NCI-H2171 (cell line): ENCODE data around the gene PPP1R14C.
A peak's percentile ranks its signal among the peaks of the same experiment; 100 is the strongest.

Experiments used
- DNase-seq: peaks from one replicate; lab custom pipeline; 2025; lab: John Stamatoyannopoulos, UW

Gene PPP1R14C

DNA sequence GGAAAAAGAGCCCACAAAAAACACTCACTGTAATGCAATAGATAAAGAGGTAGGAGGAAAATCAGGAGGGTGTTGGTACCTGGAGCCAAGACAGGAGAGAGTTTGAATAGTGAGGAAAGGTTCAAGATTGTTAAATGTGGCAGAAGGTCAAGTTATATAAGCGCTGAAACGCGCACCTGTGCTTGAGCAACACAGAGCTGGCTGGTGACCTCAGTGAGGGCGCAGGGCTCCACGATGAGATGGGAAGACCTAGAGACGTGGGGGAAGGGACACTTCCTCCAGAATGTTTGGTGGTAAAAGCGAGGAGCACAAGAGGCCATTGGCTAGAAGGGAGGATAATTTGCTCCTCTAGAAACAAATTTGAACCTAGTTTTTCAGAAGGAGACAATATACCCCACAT, 4.2 kb upstream of the PPP1R14C start:
- no peak for DNase-seq

DNA sequence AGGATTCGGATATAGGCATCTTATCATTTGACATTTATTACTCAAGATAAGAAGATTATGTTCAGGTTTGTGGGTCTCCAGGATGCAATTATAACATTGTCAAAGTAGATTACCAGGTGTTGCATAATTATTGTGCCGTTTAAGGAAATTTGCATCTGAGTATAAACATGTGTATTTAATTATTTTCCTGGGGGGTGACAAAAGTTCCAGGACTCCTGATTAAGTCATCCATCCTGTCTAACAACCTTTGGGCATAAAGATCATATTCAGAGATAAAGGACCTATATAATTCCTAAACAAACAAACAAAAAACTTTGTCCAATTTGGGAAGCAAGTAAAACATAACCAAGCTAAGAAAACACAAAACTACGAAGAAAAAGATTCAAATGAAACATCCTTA, 3.3 kb upstream of the PPP1R14C start:
- DNase-seq = no peak

- no peak for DNase-seq
Observed at GRCh38 chr6:150140236-150140969, 2.4 kb upstream of the PPP1R14C start.

- DNase-seq = no peak
Observed at GRCh38 chr6:150142097-150142669, 661 bp upstream of the PPP1R14C start.

DNA sequence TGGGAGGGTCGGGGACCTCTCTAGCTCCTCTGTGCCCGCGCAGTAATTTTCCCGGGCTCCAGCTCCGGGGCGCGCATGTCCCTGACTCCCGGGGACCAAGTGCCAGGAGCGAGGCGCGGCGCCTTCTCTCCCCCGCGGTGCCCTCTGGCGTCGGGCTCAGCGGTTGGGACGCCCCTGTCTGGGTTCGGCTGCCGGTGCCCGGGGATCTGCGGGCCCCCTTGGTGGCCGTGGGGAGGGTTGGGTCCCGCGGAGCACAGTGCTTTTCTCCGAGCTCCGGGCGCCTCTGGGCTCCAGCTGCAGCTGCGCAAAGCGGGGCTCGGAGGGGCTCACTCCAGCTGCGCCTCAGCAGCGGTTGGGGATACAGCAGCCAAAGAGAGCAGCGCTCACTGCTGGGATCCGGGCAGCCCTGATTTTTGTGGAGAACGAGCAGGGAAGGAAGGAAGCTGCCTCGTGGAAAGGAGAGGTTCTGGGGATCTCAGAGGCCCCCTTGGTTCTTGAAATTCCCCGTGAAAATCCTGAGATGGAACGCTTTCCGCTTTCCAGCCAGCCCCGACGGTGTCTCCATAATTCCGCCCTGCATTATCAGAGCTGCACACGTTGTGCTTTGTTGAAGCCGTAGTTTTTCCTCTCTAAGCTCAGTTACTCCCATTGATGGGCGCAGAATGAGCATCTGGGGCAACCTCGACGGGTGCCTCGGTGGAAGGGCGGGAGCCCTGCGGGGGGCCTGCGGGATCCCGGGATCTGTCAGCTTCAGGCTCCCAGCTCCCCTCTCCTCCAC, 861 bp downstream of the PPP1R14C start:
- DNase-seq = peak; percentile 7

- DNase-seq = no peak
Observed at GRCh38 chr6:150144294-150144868, 1.5 kb downstream of the PPP1R14C start.

DNA sequence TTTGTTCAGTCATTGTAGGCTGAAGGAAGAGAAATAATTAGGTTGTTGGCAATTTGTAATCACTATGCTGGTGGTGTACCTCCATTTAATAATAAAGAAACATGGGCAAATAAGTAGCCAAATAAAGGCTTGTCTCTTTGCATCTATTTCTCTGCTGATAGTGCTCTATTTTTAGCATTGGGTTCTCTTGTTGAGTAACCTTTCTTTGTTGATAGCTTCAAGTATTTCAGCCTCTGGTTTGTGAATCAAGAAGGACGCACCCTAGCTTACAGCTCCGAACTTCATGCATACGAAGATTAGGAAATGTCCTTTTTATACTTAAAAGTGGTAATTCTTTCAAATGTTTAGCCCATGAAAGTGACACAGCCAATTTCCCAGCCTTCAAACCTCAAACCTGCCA, 2.6 kb downstream of the PPP1R14C start:
- DNase-seq = no peak

DNA sequence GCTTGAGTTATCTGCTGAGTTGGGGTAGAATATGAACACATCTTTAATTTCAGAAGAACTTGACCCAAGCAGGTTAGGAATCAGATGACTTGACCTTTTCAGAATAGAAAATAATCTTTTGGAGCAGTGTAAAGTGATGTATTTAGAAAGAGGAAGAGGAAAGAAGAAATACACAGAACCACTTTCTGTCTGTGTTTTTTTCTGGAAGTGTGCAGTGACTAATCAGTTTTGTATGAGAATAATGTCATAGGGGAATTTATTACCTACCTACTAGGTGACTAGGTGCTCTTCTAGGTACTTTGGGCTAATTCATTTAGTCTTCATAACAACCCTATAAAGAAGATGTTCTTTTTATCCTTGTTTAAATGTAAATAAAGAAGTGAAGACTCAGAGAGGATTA, 3.0 kb downstream of the PPP1R14C start:
- no peak for DNase-seq

GRCh38 chr6:150146436-150146835, 3.6 kb downstream of the PPP1R14C start:
- no peak for DNase-seq

DNA sequence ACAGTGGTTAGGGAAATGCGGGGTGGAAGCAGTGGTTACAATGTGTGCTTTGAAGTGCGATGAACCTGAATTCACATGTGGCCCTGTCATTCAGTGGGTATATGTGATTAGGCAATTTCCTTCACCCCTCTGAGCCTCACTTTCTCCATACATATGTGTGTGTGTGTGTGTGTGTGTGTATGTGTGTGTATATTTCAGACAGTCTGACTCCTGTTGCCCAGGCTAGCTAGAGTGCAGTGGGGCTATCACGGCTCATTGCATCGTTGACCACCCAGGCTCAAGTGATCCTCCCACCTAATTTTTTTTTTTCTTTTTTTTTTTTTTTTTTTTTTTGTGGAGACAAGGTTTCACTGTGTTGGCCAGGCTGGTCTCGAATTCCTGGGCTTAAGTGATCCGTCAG, 6.3 kb downstream of the PPP1R14C start:
- DNase-seq = no peak

GRCh38 chr6:150150458-150150820, 7.6 kb downstream of the PPP1R14C start:
- no peak for DNase-seq

DNA sequence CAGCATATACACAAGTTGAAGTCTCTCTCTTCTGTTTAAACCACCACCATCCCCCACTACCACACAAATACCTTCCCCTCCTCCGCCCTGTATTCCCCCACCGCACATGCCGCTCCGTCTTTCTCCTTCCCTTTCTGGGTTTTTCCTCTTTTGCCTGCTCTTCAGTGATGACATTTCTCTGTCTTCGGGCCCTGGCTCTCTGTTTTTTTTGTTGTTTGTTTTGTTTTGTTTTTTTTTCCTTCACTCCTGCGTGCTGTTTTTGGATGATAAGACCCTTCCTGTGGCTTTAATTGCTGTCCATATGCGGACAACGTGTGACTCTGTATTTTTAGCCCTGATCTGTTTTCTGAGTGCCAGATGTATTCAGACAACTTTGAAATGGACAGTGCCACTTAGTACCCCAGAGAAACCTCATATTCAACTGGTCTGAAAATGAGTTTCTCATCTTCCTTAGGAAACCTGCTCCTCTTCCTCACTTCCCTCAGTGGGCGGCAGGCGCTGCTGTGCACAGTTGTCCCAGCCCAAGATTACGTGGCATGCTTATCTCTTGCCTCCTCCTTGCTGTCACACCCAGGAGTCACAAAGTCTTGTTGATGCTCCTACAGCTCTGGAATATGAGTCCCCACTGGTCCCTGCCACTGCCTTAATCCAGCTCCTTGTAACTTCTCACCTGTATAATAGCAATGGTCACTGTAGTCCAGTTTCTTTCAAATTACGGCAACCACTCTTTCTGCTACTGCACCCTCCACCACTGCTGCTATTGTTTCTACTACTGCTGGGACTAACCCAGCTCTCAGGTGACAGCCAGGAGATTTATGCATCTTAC, 8.2 kb downstream of the PPP1R14C start:
- no peak for DNase-seq

DNA sequence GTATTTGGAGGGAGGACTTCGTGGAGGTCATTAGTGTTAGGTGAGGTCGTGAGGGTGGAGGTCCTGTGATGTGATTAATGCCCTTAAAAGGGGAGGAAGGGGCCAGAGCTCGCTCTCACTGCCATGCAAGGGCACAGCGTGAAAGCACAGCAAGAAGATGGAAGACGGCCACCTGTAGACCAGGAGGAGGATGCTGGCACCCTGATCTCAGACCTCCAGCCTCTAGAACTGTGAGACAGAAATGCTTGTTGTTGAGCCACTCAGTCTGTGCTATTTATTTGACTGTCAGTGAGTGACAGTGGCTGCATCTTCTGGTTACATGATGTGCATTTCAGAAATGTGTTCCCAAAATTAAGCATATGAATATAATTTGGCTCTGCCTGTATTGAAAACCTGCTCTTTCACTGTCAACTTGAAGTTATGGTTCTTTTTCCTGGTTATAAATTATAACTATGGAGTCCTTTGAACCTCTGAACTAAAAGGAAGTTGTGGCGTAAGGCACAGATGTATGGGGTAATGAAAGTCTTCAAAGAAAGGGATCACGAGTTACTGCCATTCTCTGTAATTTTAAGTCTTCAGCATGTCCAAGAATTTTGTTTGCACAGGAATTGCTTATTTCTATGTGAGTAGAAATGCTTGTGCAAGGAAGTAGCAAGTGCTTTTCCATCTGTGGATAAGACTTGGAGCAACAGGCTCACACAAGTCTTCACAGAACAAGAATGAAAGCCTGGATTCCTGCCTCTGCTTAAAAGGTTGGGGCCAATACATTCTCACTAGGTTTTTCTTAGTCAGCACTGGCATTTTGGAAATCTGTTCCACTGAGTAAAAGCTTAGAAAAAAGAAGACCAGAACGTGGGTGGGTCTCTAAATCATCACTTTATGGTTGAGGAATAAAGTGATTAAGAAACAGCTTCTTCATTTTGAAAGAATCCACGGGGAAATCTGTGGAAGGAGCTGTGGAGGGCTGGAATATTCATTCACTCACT, 10.3 kb downstream of the PPP1R14C start:
- no peak for DNase-seq

DNA sequence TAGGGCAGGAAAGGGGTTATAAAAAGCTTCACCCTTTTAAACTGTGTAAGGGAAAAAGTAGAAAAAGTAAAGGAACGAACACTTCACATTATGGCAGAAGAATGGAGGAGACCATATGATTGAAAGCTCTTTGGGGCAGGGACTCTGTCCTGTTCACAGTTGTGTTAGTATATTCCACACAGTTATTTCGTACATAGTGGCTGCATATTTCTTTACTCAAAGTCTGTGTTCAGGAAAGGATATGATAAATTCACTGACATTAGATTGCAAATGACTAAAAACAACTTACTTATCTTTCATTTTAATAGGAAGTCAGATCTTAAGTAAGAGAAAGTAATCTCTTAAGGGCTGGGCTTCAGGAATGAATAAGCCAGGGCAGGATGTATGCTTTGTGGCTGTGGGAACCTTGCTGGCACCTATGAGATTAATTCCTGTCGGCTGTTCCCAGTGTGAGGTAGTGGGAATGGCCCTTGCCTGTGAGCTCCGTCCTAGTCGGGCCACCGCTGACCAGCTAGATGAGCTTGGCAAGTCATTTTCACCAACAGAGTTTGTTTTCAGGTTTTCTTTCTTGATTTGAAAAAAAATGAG, 11.2 kb downstream of the PPP1R14C start:
- no peak for DNase-seq

- no peak for DNase-seq
Observed at GRCh38 chr6:150156460-150156859, 13.6 kb downstream of the PPP1R14C start.

- DNase-seq = no peak
Observed at GRCh38 chr6:150157081-150157480, 14.2 kb downstream of the PPP1R14C start.

GRCh38 chr6:150159757-150160156, 16.9 kb downstream of the PPP1R14C start:
- no peak for DNase-seq

DNA sequence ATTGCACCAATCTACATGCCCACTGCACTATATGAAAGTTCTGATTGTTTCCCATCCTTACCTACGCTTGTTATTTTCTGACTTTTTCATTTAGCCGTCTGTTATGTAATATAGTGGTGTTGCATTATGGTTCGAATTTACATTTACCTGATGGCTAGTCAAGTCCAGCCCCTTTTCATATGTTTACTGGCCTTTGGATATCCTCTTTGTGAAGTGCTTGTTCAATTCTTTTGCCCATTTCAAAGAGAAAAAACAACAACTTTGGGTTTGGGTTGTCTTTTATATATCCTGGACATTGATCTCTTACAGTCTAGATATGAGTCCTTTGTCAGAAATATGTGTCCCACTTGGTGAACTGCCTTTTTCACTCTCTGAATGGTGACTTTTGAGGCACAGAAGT, 21.1 kb downstream of the PPP1R14C start:
- DNase-seq = no peak

DNA sequence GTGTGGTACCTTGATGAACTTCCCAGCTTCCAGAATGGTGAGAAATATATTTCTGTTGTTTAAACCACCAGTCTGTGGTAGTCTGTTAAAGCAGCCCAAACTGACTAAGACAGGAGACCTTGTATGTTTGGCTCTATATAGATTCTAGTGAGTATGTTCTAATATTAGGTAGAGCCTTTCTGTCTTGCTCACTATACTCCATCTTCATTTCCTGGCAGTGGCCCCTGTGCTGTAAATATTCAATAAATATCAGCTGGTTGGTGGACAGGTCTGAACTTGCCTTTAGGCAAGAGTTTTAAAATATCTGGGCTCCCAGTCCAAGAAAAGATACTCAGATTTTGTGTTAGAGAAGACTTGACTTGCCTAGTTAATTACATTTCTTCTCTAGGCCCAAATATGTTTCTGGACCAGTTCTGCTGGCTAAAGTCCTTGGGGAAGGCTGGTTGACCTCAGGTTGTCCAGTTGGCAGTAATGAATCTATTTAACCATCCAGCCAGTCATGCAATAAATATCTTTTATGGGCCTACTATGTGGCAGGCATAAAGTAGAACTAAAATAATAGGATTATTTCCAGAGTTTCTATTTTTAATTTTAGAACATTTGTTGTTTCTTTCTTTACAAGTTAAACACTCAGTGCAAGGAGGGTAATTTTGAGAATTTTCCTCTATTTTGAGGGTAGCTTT, 22.3 kb downstream of the PPP1R14C start:
- no peak for DNase-seq

- no peak for DNase-seq
Observed at GRCh38 chr6:150167479-150167873, 24.6 kb downstream of the PPP1R14C start.
